HEK293 (cell line): Measurements from ENCODE around the gene SLC27A3.

Experiments
- CTCF ChIA-PET: fragments of 350-600 bp; formaldehyde crosslinking; extraction: SDS; loops from one replicate; lab custom pipeline; 2021; ENCODE audit warnings: antibody characterized with exemption; lab: Yijun Ruan, JAX
- POLR2A ChIA-PET: fragments of 300-600 bp; formaldehyde crosslinking; extraction: SDS; loops from one replicate; lab custom pipeline; 2020; ENCODE audit warnings: antibody characterized with exemption, inconsistent platforms; lab: Yijun Ruan, JAX
- H3K27ac ChIP-seq: fragments of 200-500 bp; sonication (Bioruptor generic); 2 replicates; pipeline ENCODE4 v1.5.1; 2014; ENCODE audit warnings: low read depth, low read length, control low read depth, inconsistent platforms; ENCODE audit errors: extremely low read depth
- H3K36me3 ChIP-seq, 2 experiments: fragments of 200-500 bp in 1 of 2; sonication (Bioruptor generic) in 1 of 2; 1 replicate in 1 of 2; 2 replicates in 1 of 2; pipeline ENCODE4 v1.5.1; 2014 to 2017; ENCODE audit warnings: inconsistent platforms in 2 of 2, low read length in 2 of 2; ENCODE audit not compliant: control insufficient read depth in 2 of 2, insufficient read depth in 1 of 2
- H3K4me1 ChIP-seq: fragments of 200-500 bp; sonication (Bioruptor generic); 2 replicates; pipeline ENCODE4 v1.5.1; 2014; ENCODE audit warnings: mild to moderate bottlenecking, low read length, inconsistent platforms; ENCODE audit not compliant: control insufficient read depth, insufficient read depth
- H3K4me3 ChIP-seq: 2 replicates; pipeline ENCODE4 v1.5.1; 2011; ENCODE audit warnings: low read depth, mild to moderate bottlenecking, control low read depth, low read length, moderate library complexity
- H3K9me3 ChIP-seq: fragments of 200-500 bp; sonication (Bioruptor generic); 2 replicates; pipeline ENCODE4 v1.5.1; 2014; ENCODE audit warnings: low read depth, low read length, inconsistent platforms; ENCODE audit not compliant: control insufficient read depth, insufficient read depth
- CTCF ChIP-seq: fragments of 450-650 bp; formaldehyde crosslinking; IDR thresholded peaks from 2 replicates; pipeline ENCODE4 v1.5.1; 2016; ENCODE audit warnings: missing biosample characterization, missing genetic modification characterization
- HOXA7 ChIP-seq: sonication (generic); formaldehyde crosslinking; IDR thresholded peaks from 2 replicates; pipeline ENCODE4 v1.8.1; 2022; ENCODE audit warnings: missing genetic modification reagents, borderline replicate concordance
- RBAK ChIP-seq: fragments of 450-650 bp; formaldehyde crosslinking; IDR thresholded peaks from 2 replicates; pipeline ENCODE4 v1.5.1; 2016; ENCODE audit warnings: missing biosample characterization, missing genetic modification characterization
- REPIN1 ChIP-seq: fragments of 450-650 bp; formaldehyde crosslinking; IDR thresholded peaks from 2 replicates; pipeline ENCODE4 v1.5.1; 2017; ENCODE audit warnings: missing biosample characterization, missing genetic modification characterization, low read depth
- SCRT1 ChIP-seq: fragments of 450-650 bp; formaldehyde crosslinking; IDR thresholded peaks from 2 replicates; pipeline ENCODE4 v1.5.1; 2016; ENCODE audit warnings: missing biosample characterization, missing genetic modification characterization, borderline replicate concordance
- SP7 ChIP-seq: fragments of 450-650 bp; formaldehyde crosslinking; IDR thresholded peaks from 2 replicates; pipeline ENCODE4 v1.5.1; 2016; ENCODE audit warnings: missing biosample characterization, missing genetic modification characterization
- ZBTB8A ChIP-seq: fragments of 450-650 bp; formaldehyde crosslinking; IDR thresholded peaks from 2 replicates; pipeline ENCODE4 v1.5.1; 2016; ENCODE audit warnings: missing biosample characterization, missing genetic modification characterization
- ZFP41 ChIP-seq: fragments of 450-650 bp; formaldehyde crosslinking; IDR thresholded peaks from 2 replicates; pipeline ENCODE4 v1.5.1; 2016; ENCODE audit warnings: missing biosample characterization, missing genetic modification characterization, borderline replicate concordance
- ZNF214 ChIP-seq: fragments of 450-650 bp; formaldehyde crosslinking; IDR thresholded peaks from 2 replicates; pipeline ENCODE4 v1.5.1; 2017; ENCODE audit warnings: missing biosample characterization, mild to moderate bottlenecking, missing genetic modification characterization, borderline replicate concordance
- ZNF239 ChIP-seq: fragments of 450-650 bp; formaldehyde crosslinking; IDR thresholded peaks from 2 replicates; pipeline ENCODE4 v1.5.1; 2016; ENCODE audit warnings: missing biosample characterization, missing genetic modification characterization
- ZNF274 ChIP-seq, 2 experiments: fragments of 200-500 bp in 1 of 2; fragments of 450-650 bp in 1 of 2; sonication (Bioruptor generic) in 1 of 2; formaldehyde crosslinking in 1 of 2; IDR thresholded peaks; 2 replicates each; pipeline versions ENCODE4 v1.5.1 to v1.6.1; 2014 to 2016; ENCODE audit warnings: borderline replicate concordance in 1 of 2, inconsistent platforms in 1 of 2, low read length in 1 of 2, missing biosample characterization in 1 of 2, missing genetic modification characterization in 1 of 2
- ZNF280D ChIP-seq: fragments of 450-650 bp; formaldehyde crosslinking; IDR thresholded peaks from 2 replicates; pipeline ENCODE4 v1.5.1; 2016; ENCODE audit warnings: missing biosample characterization, missing genetic modification characterization
- ZNF350 ChIP-seq: fragments of 450-650 bp; formaldehyde crosslinking; IDR thresholded peaks from 2 replicates; pipeline ENCODE4 v1.5.0; 2017; ENCODE audit warnings: missing biosample characterization, mild to moderate bottlenecking, missing genetic modification characterization
- ZNF354C ChIP-seq: fragments of 450-650 bp; formaldehyde crosslinking; IDR thresholded peaks from 2 replicates; pipeline ENCODE4 v1.5.1; 2016; ENCODE audit warnings: missing biosample characterization, missing genetic modification characterization, low read depth, borderline replicate concordance
- ZNF404 ChIP-seq: fragments of 450-650 bp; formaldehyde crosslinking; IDR thresholded peaks from 2 replicates; pipeline ENCODE4 v1.5.1; 2017; ENCODE audit warnings: missing biosample characterization, missing genetic modification characterization
- ZNF510 ChIP-seq: fragments of 450-650 bp; formaldehyde crosslinking; IDR thresholded peaks from 2 replicates; pipeline ENCODE4 v1.5.1; 2018; ENCODE audit warnings: mild to moderate bottlenecking, missing genetic modification characterization, missing biosample characterization; ENCODE audit not compliant: insufficient replicate concordance
- ZNF529 ChIP-seq: fragments of 450-650 bp; formaldehyde crosslinking; IDR thresholded peaks from 2 replicates; pipeline ENCODE4 v1.5.1; 2017; ENCODE audit warnings: missing genetic modification characterization, missing biosample characterization; ENCODE audit not compliant: insufficient replicate concordance
- ZNF600 ChIP-seq: fragments of 450-650 bp; formaldehyde crosslinking; IDR thresholded peaks from 2 replicates; pipeline ENCODE4 v1.5.1; 2016; ENCODE audit warnings: missing biosample characterization, missing genetic modification characterization
- ZNF658 ChIP-seq: fragments of 450-650 bp; formaldehyde crosslinking; IDR thresholded peaks from 2 replicates; pipeline ENCODE4; 2016; ENCODE audit warnings: missing biosample characterization, missing genetic modification characterization
- ZNF660 ChIP-seq: fragments of 450-650 bp; IDR thresholded peaks from 2 replicates; pipeline ENCODE4 v1.5.1; 2018; ENCODE audit warnings: missing biosample characterization, mild to moderate bottlenecking, missing genetic modification characterization
- ZSCAN16 ChIP-seq: fragments of 450-650 bp; formaldehyde crosslinking; IDR thresholded peaks from 2 replicates; pipeline ENCODE4 v1.5.1; 2016; ENCODE audit warnings: missing biosample characterization, missing genetic modification characterization

SLC27A3 gene

GRCh38 chr1:153767519-153767918 is 7.7 kb upstream of the SLC27A3 start:
- H3K4me1 ChIP-seq, result no peaks in the 10 kb centered on the region
- H3K9me3 ChIP-seq, result no peaks in the 10 kb centered on the region
- ChIA-PET POLR2A (no interaction called here), CTCF (interaction anchor here (1.1 kb wide), 1 partner anchor 89 kb away, joined by 3 read pairs; the partner anchor contains the start of gene NPR1)
- H3K27ac ChIP-seq, result no peak overlapping the region
- TF ChIP-seq ZSCAN16 (tag by site-specific recombination) (no peak), ZNF529 (no peak), ZNF510 (tag by site-specific recombination) (no peak), ZNF280D (tag by site-specific recombination) (no peak), SP7 (tag by site-specific recombination) (no peak), HOXA7 (no peak), ZNF354C (tag by site-specific recombination) (no peak), ZFP41 (no peak), ZBTB8A (tag by site-specific recombination) (no peak), SCRT1 (tag by site-specific recombination) (no peak), ZNF239 (no peak), REPIN1 (no peak), ZNF404 (tag by site-specific recombination) (no peak), ZNF274 (IDR thresholded peaks at IDR 0.05; ENCODE audit: low read length) (no peak), ZNF274 (tag by site-specific recombination; IDR thresholded peaks at IDR 0.05; ENCODE audit: borderline replicate concordance) (no peak)
- no peak overlapping the region for H3K4me3 ChIP-seq
- H3K36me3 ChIP-seq, result peaks cover 32 to 95% of the 10 kb centered on the region in 2 experiments

- POLR2A ChIA-PET, result no interaction called here
- Histone ChIP-seq H3K27ac (no peak overlapping the region), H3K36me3 (peaks cover 32 to 95% of the 10 kb centered on the region in 2 experiments), H3K9me3 (no peaks in the 10 kb centered on the region)
- TF ChIP-seq RBAK (tag by site-specific recombination) (no peak), ZNF600 (tag by site-specific recombination) (no peak), CTCF (tag by site-specific recombination) (no peak), ZNF350 (no peak), ZNF404 (tag by site-specific recombination) (no peak), ZNF214 (tag by site-specific recombination) (no peak), ZNF658 (no peak), ZNF660 (tag by site-specific recombination) (no peak)
- TF ChIP-seq, all 188 proteins: peak for 0
- no peak overlapping the region for H3K4me3 ChIP-seq
- H3K4me1 ChIP-seq, result no peaks in the 10 kb centered on the region
- CTCF ChIA-PET, result interaction anchor here (0.6 to 1.1 kb wide), 2 partner anchors 91 to 566 kb away, joined by 3 read pairs; no protein-coding TSS in a partner anchor
Measured at GRCh38 chr1:153768316-153769181, 6.7 kb upstream of the SLC27A3 start.
